H9 (cell line): Measurements from ENCODE around the gene SHMT2. TPM values are rescaled to one million over a fixed set of nuclear protein-coding genes. Genes with fewer than 3 reads are reported as not detected.
A peak's percentile ranks its signal among the peaks of the same experiment; 100 is the strongest.

Experiments
- DNase-seq: peaks from one replicate; pipeline ENCODE4 v3.0.0-alpha.2; 2017
- H2AFZ ChIP-seq: one replicate; pipeline ENCODE4 v1.6.1; 2013; ENCODE audit warnings: mild to moderate bottlenecking, low read length, control low read depth, moderate library complexity
- H2AK5ac ChIP-seq: 2 replicates; pipeline ENCODE4 v1.6.1; 2013; ENCODE audit warnings: low read length, control low read depth, mixed read lengths; ENCODE audit not compliant: insufficient read length
- H2BK120ac ChIP-seq: one replicate; pipeline ENCODE4 v1.6.1; 2013; ENCODE audit warnings: low read depth, mild to moderate bottlenecking, low read length, control low read depth, inconsistent platforms; ENCODE audit not compliant: poor library complexity, severe bottlenecking
- H2BK12ac ChIP-seq: 2 replicates; pipeline ENCODE4 v1.6.1; 2013; ENCODE audit warnings: low read length, control low read depth, mixed read lengths, low read depth; ENCODE audit not compliant: insufficient read length
- H2BK15ac ChIP-seq: 2 replicates; pipeline ENCODE4 v1.6.1; 2013; ENCODE audit warnings: low read depth, low read length, control low read depth
- H2BK20ac ChIP-seq: one replicate; pipeline ENCODE4 v1.6.1; 2013; ENCODE audit warnings: low read depth, mild to moderate bottlenecking, low read length, control low read depth, inconsistent platforms; ENCODE audit not compliant: poor library complexity, severe bottlenecking
- H2BK5ac ChIP-seq: 2 replicates; pipeline ENCODE4 v1.6.1; 2013; ENCODE audit warnings: low read length, control low read depth, mixed read lengths; ENCODE audit not compliant: insufficient read length
- H3K14ac ChIP-seq: 2 replicates; pipeline ENCODE4 v1.6.1; 2013; ENCODE audit warnings: low read length, control low read depth; ENCODE audit not compliant: insufficient read depth
- H3K18ac ChIP-seq: 2 replicates; pipeline ENCODE4 v1.6.1; 2013; ENCODE audit warnings: low read depth, mild to moderate bottlenecking, mixed read lengths, low read length, control low read depth; ENCODE audit not compliant: insufficient read length
- H3K23ac ChIP-seq: 2 replicates; pipeline ENCODE4 v1.6.1; 2013; ENCODE audit warnings: low read length, control low read depth, mixed read lengths, low read depth; ENCODE audit not compliant: insufficient read length
- H3K23me2 ChIP-seq: 2 replicates; pipeline ENCODE4 v1.6.1; 2013; ENCODE audit warnings: low read depth, mild to moderate bottlenecking, mixed read lengths, low read length, control low read depth; ENCODE audit not compliant: insufficient read length, poor library complexity, severe bottlenecking
- H3K27ac ChIP-seq: 2 replicates; pipeline ENCODE4 v1.5.1; 2013; ENCODE audit warnings: low read length, control low read depth, mixed read lengths, low read depth; ENCODE audit not compliant: insufficient read length
- H3K27me3 ChIP-seq: 2 replicates; pipeline ENCODE4 v1.6.1; 2013; ENCODE audit warnings: low read length, control low read depth, inconsistent platforms; ENCODE audit not compliant: insufficient read depth
- H3K4ac ChIP-seq: 2 replicates; pipeline ENCODE4 v1.6.1; 2013; ENCODE audit warnings: low read depth, mild to moderate bottlenecking, control low read depth, inconsistent platforms, low read length, moderate library complexity
- H3K4me1 ChIP-seq: 2 replicates; pipeline ENCODE4 v1.6.1; 2013; ENCODE audit warnings: low read length, control low read depth, inconsistent platforms; ENCODE audit not compliant: insufficient read depth
- H3K4me2 ChIP-seq: 2 replicates; pipeline ENCODE4 v1.6.1; 2013; ENCODE audit warnings: low read length, control low read depth, mixed read lengths; ENCODE audit not compliant: insufficient read length, insufficient read depth
- H3K56ac ChIP-seq: 2 replicates; pipeline ENCODE4 v1.6.1; 2013; ENCODE audit warnings: low read depth, mild to moderate bottlenecking, mixed read lengths, low read length, control low read depth; ENCODE audit not compliant: insufficient read length
- H3K79me1 ChIP-seq: 2 replicates; pipeline ENCODE4 v1.6.1; 2013; ENCODE audit warnings: low read depth, mild to moderate bottlenecking, moderate library complexity, low read length, control low read depth, inconsistent platforms; ENCODE audit not compliant: insufficient read depth, poor library complexity, severe bottlenecking
- H3K79me2 ChIP-seq: 2 replicates; pipeline ENCODE4 v1.6.1; 2013; ENCODE audit warnings: low read length, control low read depth, inconsistent platforms; ENCODE audit not compliant: insufficient read depth
- H3K9ac ChIP-seq: 2 replicates; pipeline ENCODE4 v1.6.1; 2013; ENCODE audit warnings: low read length, control low read depth, mixed read lengths; ENCODE audit not compliant: insufficient read length; ENCODE audit errors: extremely low read depth
- H3K9me3 ChIP-seq: one replicate; pipeline ENCODE4 v1.6.1; 2013; ENCODE audit warnings: low read depth, low read length, inconsistent platforms; ENCODE audit not compliant: control insufficient read depth
- H3T11ph ChIP-seq: one replicate; pipeline ENCODE4 v1.6.1; 2013; ENCODE audit warnings: mild to moderate bottlenecking, low read length, control low read depth, inconsistent platforms
- H4K20me1 ChIP-seq: one replicate; pipeline ENCODE4 v1.6.1; 2013; ENCODE audit not compliant: control insufficient read depth, insufficient read length, insufficient read depth
- H4K5ac ChIP-seq: 2 replicates; pipeline ENCODE4 v1.6.1; 2013; ENCODE audit warnings: low read depth, mild to moderate bottlenecking, mixed read lengths, low read length, control low read depth; ENCODE audit not compliant: insufficient read length
- H4K8ac ChIP-seq: replicated peaks from 2 replicates; pipeline ENCODE4 v1.6.1; 2013; ENCODE audit warnings: low read length, control low read depth, mixed read lengths, low read depth; ENCODE audit not compliant: insufficient read length
- H4K91ac ChIP-seq: 2 replicates; pipeline ENCODE4 v1.6.1; 2013; ENCODE audit warnings: low read depth, mild to moderate bottlenecking, moderate library complexity, mixed read lengths, low read length, control low read depth; ENCODE audit not compliant: insufficient read length
- H3K27ac Mint-ChIP-seq, 3 experiments: 2 replicates in 2 of 3; 3 replicates in 1 of 3; pipeline ENCODE4 v1.8.0; 2020 to 2021; ENCODE audit warnings: mixed read lengths in 3 of 3, mild to moderate bottlenecking in 1 of 3, moderate library complexity in 1 of 3
- H3K27me3 Mint-ChIP-seq: 2 replicates; pipeline ENCODE4 v1.8.0; 2021; ENCODE audit warnings: low read depth, mild to moderate bottlenecking, moderate library complexity, mixed read lengths
- H3K36me3 Mint-ChIP-seq, 3 experiments: 2 replicates in 2 of 3; 3 replicates in 1 of 3; pipeline ENCODE4 v1.8.0; 2020 to 2021; ENCODE audit warnings: low read depth in 3 of 3, mixed read lengths in 3 of 3; ENCODE audit not compliant: insufficient read depth in 1 of 3
- H3K4me1 Mint-ChIP-seq, 2 experiments: 2 replicates each; pipeline ENCODE4 v1.8.0; 2020; ENCODE audit warnings: mixed read lengths in 2 of 2
- H3K4me3 Mint-ChIP-seq, 2 experiments: 2 replicates in 1 of 2; 3 replicates in 1 of 2; pipeline ENCODE4 v1.8.0; 2020 to 2021; ENCODE audit warnings: mild to moderate bottlenecking in 2 of 2, mixed read lengths in 2 of 2, moderate library complexity in 1 of 2
- H3K9me3 Mint-ChIP-seq, 2 experiments: 2 replicates in 1 of 2; 3 replicates in 1 of 2; pipeline ENCODE4 v1.8.0; 2020; ENCODE audit warnings: mild to moderate bottlenecking in 2 of 2, mixed read lengths in 2 of 2, moderate library complexity in 1 of 2
- WGBS: extraction: QIAGEN DNeasy Blood & Tissue Kit; methylation state at CpG from one replicate; pipeline ENCODE4 v1.1.7; 2013; ENCODE audit warnings: missing lambda C conversion rate, low lambda C conversion rate, mixed read lengths; ENCODE audit not compliant: insufficient read length; ENCODE audit errors: extremely low coverage; 5-methylcytosine and 5-hydroxymethylcytosine counted together
- total RNA-seq: library from RNA; stranded (reverse); gene quantifications from 2 replicates; pipeline ENCODE4 v1.2.1, GENCODE V29; 2021
- TF ChIP-seq, protein P1 (sequence below): fragments of 200-600 bp; sonication (generic); conservative IDR thresholded peaks from 3 replicates; pipeline ENCODE4 v1.8.0; 2021; ENCODE audit warnings: antibody characterized with exemption, mild to moderate bottlenecking

The SHMT2 gene
- total RNA-seq, 1 experiment from 2014 or later = 260 TPM

DNA sequence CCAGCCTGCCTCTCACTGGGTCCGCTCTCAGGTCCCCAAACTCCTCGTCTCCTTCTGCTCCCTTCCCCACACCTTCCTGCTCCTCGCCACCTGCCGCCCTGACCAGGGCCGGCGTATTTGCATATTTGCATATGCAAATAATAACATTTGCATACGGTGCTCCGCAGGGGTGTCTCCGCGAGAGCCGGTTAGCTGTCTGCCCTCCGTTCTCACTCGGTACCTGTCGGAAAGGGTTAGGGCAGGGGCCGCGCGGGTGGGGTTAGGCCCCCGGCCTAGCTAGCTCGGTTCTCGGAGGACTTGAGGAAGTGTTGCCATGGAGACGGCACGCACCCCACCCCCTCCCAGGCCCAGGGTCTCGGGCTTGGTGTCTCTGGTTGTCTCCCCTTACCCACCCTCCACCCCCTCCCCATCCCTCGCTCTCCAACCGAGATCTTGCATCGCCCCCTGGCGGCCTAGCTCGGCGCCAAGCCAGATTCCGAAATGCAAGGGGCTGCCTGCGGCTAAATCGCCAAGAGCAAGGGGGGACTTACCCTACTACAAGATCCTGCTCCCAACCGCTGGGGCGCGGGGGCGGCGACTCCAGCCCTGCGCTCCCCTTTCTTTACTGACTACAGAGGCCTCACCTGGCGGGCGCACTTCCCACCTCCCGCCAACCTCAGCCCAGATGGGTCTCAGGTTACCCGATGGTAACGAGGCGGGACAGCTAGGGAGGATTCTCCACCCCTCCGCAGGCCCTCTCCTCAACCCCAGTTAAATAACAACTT lies 13.4 kb downstream of the SHMT2 start:
- Histone ChIP-seq H4K5ac (no peak overlapping the region), H3K4ac (no peak overlapping the region), H3T11ph (no peak overlapping the region), H3K18ac (no peak overlapping the region), H3K23ac (no peak overlapping the region), H3K4me2 (peak overlapping the region; percentile 44), H3K27ac (no peak overlapping the region), H3K9me3 (no peaks in the 10 kb centered on the region), H2BK5ac (no peak overlapping the region), H3K14ac (no peak overlapping the region), H2BK12ac (no peak overlapping the region), H4K91ac (no peak overlapping the region), H2BK20ac (no peak overlapping the region), H2AFZ (no peak overlapping the region), H3K27me3 (peaks cover 36% of the 10 kb centered on the region), H3K79me2 (no peaks in the 10 kb centered on the region), H2BK15ac (no peak overlapping the region), H3K4me1 (0 out of 2 replicates have a peak, but pooled peaks cover 4% of the 10 kb centered on the region), H2BK120ac (no peak overlapping the region), H4K20me1 (no peaks in the 10 kb centered on the region), H3K56ac (no peak overlapping the region), H3K79me1 (no peaks in the 10 kb centered on the region), H3K9ac (no peak overlapping the region), H2AK5ac (no peak overlapping the region), H3K23me2 (peaks cover 28% of the 10 kb centered on the region), H4K8ac (no peak overlapping the region)
- Mint-ChIP-seq H3K9me3 (no peaks in the 10 kb centered on the region), H3K27me3 (peaks cover 67% of the 10 kb centered on the region), H3K27ac (peak overlapping the region; percentile 77 to 92 (median 88); a peak in 4 of 7 replicates), H3K4me3 (peak overlapping the region; percentile 74 to 84), H3K4me1 (peaks cover 53 to 65% of the 10 kb centered on the region in 2 experiments), H3K36me3 (peaks cover 0 to 3% (median 2%) of the 10 kb centered on the region in 3 experiments; a peak in 2 of 7 replicates)
- DNase-seq = peak; percentile 96
- TF ChIP-seq, protein P1, sequence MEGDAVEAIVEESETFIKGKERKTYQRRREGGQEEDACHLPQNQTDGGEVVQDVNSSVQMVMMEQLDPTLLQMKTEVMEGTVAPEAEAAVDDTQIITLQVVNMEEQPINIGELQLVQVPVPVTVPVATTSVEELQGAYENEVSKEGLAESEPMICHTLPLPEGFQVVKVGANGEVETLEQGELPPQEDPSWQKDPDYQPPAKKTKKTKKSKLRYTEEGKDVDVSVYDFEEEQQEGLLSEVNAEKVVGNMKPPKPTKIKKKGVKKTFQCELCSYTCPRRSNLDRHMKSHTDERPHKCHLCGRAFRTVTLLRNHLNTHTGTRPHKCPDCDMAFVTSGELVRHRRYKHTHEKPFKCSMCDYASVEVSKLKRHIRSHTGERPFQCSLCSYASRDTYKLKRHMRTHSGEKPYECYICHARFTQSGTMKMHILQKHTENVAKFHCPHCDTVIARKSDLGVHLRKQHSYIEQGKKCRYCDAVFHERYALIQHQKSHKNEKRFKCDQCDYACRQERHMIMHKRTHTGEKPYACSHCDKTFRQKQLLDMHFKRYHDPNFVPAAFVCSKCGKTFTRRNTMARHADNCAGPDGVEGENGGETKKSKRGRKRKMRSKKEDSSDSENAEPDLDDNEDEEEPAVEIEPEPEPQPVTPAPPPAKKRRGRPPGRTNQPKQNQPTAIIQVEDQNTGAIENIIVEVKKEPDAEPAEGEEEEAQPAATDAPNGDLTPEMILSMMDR = peak; percentile 80
- no CpG with 5 or more reads among the region's 45 CpGs for WGBS
